Stimulated activated CD8-positive, alpha-beta memory T cell treated with anti-CD3 and anti-CD28 coated beads, Interleukin-7, amount 100 ng/mL, for 1 hour (primary cell): Measurements from ENCODE around the gene BTBD6.

Experiments
- DNase-seq, 2 donors: peaks; one replicate each; pipeline ENCODE4 v3.0.0-alpha.2; 2020; ENCODE audit warnings: low read depth in 2 of 2

Gene BTBD6

GRCh38 chr14:105248368-105249181 lies at the start of gene BTBD6:
BTBD6 (plus strand) TSS chr14:105248533; CDS start chr14:105248712, 179 bp downstream.
- DNase-seq: peak; percentile 67 to 77

GRCh38 chr14:105198588-105198987 lies 49.7 kb upstream of the BTBD6 start:
- DNase-seq: no peak

DNA sequence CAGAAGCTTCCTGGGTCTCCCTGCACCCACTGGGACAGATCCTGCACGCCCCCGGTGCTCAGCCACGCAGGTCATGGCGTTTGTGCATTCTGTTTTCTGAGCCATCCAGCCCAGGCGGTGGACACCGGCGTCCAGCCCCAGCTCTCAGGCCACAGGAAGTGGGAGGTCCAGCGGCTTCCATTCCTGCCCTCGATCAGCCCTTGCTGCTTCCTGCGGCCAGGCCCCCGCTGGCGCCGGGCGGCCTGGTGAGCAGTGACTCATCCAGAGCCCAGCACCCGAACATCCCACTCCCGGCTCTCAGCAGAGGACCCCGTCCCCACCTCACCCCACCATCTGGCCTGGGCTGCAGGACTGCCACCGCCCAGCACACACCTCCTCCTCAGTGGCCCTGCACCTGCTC lies 49.2 kb upstream of the BTBD6 start:
- no peak for DNase-seq

DNA sequence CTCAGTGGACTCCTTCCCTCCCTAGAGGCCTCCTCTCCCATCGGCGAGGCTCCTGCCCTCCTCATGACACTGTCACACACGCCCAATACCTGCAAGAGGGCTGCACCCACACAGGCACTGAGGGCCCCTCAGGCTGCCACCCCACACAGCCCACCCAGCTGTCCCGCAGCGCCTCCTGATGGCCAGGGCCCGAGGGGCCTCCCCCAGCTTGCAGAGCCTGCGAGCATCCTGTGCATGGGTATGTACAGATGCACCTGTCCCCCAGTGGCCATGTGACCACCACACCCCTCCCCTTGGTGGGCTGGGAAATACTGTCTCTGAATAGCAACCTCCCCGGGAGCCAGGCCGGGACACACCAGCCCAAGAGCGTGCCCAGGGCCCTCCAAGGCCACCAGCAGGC lies 48.3 kb upstream of the BTBD6 start:
- DNase-seq: no peak

DNA sequence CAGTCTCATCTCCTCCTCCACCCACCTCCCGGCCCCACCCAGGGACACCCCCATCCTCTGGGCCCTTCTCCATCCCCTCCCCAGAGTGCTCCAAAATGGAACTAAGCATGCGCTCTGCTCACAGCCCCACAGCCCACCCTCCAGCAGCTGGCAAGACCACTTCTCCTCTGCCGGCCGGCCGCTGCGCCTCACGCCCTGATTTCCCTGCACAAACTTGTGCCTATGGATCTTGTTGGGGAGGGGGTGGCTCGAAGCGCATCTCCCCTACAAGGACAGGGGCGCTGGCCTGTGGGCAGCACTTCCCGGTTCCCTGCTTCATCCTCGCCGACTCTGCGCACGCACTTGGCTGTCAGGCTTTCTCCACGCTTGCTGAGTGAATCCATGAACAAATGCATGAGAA lies 47.7 kb upstream of the BTBD6 start:
- DNase-seq: no peak

DNA sequence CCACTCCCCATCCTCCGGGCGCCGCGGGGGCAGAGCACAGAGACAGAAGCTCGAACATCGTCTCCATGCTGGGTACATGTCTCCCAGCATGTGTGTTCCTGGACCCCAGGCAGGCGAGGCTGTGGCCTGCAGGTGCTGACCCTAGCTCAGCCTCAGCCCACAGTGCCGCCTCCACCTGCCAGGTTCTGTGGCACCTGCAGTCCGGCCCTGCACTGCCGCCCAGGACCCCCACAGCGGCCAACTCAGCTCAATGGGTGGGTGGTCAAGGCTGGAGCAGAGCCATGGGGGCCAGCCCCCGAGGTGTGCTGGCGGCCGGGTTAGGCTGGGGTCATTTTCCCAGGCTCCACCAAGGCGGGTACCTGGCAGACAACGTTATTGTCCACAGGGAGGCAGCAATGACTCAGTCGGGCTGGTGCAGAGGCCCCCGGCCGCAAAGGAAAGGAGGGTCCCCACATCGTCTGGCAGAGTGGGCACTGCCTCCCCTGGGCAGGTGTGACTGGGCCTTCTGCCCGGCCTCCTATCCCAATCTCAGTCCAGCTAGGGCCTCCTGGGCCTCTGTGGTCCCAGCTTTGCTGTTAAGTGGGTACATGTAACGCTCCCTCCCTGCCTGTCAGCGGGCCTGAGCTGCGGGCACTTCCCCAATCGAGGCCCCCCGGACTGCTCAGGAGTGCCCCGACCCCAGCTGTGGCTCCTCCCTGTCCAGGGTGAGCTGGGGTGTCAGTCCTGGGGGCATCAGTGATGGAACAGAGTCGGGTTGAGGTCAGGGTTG lies 47.0 kb upstream of the BTBD6 start:
- DNase-seq: no peak

DNA sequence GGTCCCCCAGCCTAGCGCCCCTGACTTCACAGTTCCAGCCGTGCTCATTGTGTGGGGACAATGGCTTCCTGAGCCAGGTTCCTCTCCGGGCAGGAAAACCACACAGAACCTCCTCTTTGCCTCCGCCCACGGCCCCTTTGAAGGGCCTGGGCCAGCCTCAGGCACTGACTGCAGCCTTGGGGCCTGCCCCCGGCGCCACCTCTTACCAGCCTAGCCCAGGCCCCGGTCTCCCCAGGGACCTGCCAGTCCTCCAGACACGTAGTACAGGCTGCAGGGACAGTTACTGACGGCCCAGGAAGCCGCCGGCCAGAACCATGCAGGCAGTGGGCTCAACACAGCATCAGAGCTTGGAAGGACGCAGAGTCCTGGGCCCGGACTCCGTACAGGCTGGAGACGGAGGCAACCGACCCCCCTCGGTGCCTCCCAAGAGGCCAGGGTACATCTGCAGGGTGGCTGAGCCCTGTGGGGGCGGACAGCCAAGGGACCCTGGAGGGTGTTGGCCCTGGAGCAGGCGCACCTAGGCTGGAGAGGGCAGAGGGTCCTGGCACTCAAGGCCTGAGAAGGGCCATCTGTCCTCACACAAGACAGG lies 46.3 kb upstream of the BTBD6 start:
- no peak for DNase-seq

DNA sequence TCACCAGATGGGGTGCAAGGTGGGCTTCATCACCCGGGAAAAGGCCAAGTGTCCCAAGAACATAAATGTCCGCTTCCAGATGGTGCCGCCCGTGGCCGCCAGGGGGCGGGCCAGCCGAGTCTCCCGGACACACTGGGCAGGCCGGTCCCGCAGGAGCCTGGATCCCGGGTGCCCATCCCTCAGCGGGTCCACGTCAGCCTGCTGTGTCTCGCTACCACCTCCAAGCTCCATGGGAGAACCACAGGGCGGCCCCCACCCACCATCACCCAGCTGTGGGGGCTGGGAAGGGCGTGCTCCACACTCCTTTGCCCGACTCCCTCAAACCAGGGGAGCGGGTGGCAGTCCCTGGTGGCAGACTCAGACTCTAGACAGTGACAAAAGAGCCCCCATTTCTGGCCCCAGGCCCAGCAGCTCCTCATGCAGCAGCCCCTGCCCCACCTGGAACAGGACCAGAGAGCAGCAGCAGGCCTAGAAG lies 45.2 kb upstream of the BTBD6 start:
- peak; percentile 19 to 40 for DNase-seq

GRCh38 chr14:105203701-105204100 lies 44.6 kb upstream of the BTBD6 start:
- no peak for DNase-seq

GRCh38 chr14:105204206-105204930 lies 44.0 kb upstream of the BTBD6 start:
- DNase-seq: no peak

GRCh38 chr14:105204931-105205672 lies 43.2 kb upstream of the BTBD6 start:
- no peak for DNase-seq

DNA sequence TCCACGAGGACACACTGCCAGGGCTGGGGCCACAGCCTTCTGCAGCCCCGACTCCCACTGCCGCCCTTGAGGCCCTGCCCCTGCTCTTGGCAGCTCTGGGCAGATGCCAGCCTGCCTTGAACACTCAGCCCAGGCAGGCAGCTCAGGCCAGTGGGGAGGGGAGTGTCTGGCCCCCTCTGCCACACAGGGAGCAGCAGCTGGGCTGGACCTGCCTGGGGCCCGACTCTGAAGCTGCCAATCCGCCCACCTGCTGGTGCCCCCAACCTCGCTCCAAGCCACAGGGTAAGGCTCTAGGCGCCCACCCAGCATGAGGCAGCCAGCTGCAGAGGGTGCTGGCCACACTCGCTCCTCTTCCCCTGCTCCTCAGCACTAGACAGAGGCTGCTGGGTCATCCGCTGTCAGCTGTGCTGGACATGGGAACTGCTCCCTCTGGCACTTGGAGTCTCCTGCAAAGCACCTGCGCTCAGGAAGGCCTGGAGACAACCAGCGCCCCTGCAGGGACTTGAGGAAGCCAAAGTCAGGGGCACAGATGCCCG lies 42.6 kb upstream of the BTBD6 start:
- DNase-seq: no peak

DNA sequence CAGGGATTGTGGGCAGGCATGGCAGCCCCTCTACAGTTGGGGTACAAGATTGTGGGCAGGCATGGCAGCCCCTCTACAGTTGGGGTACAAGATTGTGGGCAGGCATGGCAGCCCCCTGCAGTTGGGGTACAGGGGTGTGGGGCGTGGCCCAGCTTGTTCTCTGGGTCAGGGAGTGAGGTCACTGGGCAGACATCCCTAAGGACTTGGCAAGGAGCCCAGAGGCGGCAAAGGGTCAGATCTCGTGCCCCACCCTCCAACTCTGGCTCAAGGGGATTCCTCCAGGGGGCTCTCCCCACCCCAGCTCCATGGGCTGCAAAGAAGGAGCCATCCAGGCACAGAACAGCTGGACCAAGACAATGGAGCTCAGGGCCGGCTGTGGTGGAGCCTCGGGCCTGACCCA lies 41.5 kb upstream of the BTBD6 start:
- DNase-seq: no peak

- no peak for DNase-seq
Measured at GRCh38 chr14:105207460-105207901, 40.9 kb upstream of the BTBD6 start.

GRCh38 chr14:105207996-105208737 lies 40.2 kb upstream of the BTBD6 start:
- no peak for DNase-seq

GRCh38 chr14:105208738-105209075 lies 39.6 kb upstream of the BTBD6 start:
- DNase-seq: no peak

DNA sequence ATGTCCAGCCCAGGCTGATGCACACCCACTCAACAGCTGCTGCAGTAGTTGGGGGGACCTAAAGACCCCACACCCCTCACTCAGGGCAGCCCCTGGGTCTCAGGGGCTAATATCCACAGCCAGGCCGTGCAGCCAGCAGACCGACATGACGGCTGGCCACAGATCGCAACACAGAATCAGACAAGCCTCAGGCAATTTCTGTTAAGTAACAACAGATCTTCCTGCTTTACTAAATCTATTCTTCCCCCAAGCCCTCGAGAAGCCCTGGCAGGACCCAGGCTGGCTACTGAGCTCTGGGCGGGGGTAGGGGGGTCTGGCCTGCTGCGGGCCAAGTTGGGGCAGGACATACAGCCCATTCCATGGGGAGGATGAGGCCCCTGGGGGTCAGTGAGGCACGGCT lies 39.2 kb upstream of the BTBD6 start:
- DNase-seq: no peak

- DNase-seq: no peak
Measured at GRCh38 chr14:105209646-105210045, 38.7 kb upstream of the BTBD6 start.

GRCh38 chr14:105210266-105211025 lies 37.9 kb upstream of the BTBD6 start:
- DNase-seq: no peak
